ENCODE measurements around the gene NCAM1.

Gene NCAM1

DNA sequence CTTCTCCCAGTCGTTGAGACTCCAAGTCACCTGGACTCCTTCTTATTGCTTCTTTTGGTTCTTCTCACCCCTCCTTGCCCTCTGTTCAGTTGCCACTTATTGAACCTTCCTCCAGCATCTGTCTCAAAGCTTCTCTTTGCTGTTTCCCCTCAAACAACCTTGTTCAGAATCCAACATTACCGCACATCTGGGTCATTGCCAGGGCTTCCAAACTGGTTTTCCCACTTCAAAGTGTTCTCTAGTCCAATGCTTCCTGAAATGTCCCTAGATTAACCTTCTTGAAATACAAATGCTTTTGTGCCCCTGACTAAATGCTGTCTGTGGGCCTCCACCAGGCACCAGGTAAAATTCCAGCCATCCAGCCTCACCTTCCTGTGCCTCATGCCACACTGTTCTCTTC, 252.3 kb downstream of the NCAM1 start:
- peak; percentile 61 for DNase-seq

GRCh38 chr11:113222241-113222640, 261.0 kb downstream of the NCAM1 start:
- no peak for DNase-seq

GRCh38 chr11:113234888-113235287, 273.7 kb downstream of the NCAM1 start:
- no peak for DNase-seq

GRCh38 chr11:113237261-113237660, 276.0 kb downstream of the NCAM1 start:
- DNase-seq = no peak

GRCh38 chr11:113238721-113239120, 277.5 kb downstream of the NCAM1 start:
- no peak for DNase-seq

DNA sequence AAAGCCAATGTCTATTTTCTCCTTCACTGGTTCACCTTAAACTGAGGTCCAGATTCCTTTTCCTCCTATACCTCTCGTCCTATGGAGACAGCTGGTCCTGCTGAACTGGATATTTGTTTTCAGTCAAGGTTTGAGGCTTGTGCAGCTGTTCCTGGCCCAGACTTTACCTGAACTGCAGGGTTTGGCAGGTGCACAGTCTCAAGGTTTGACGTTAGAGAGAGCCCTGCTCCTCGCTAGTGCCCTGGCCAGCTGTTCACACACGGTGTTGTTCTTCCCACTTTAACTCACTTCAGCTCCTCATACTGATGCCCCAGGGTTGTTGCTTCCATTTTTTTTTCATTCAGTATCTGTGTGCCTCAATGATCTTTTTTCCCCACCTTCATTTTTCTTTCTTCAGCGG, 279.2 kb downstream of the NCAM1 start:
- DNase-seq = peak; percentile 85

DNA sequence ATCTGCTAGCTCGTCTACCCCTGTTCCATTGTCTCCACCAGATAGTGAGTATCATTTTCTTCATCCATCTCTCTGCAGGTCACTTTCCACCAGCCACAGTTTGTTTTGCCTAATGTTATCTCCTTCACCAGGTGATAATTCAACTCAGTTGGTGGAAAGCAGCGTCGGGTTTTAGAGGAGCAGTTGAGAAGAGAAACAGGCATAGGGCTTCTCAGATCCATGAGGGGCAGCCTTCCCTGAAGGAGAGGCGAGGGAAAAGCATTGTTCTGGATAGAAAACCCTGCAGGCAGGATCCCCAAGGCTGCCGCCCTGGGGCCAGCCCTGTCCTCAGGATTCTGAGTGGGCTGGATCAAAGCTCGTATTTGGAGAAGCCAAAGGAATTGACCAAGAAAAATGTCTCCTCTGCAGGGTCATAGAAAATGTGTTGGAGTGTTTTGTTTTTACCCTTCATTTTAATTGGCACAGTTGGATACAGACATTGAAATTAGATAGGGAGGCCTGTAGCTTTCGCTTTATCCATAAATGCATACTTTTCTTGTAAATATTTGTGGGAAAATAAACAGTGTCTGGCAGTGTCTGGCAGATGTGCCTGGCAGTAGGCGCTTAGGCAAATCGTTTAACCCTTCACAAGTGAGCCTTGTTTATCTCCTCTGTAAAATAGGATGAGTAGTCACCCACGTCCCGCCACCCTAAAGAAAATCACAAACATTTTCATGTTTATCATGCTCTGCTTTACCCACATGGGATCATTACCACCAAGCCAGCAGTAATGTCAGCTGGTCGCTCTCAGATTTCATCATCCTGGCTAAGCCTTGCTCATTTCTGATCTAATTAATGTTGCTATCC, 279.8 kb downstream of the NCAM1 start:
- peak; percentile 39 for DNase-seq

DNA sequence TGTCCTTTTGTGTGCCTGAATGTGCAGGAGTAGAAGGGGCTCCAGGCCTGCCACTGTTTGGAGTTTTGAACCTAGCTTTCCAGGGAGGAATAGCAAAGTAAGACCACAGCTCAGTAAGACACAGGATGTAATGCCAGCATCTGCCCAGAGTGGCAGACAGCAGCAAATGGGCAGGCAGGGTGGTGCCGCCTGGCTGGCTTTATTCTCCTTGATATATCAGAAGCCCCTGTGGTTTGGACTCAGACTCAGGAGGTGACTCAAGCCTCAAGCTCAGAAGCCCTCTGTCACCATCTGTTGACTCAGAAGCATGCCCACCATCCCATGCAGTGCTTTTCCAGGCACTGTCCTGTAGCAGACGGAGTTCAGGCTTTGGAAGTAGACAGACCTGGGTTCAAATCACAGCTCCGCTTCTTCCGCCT, 280.4 kb downstream of the NCAM1 start:
- no peak for DNase-seq

- DNase-seq = no peak
Measured at GRCh38 chr11:113242060-113242459, 280.8 kb downstream of the NCAM1 start.

DNA sequence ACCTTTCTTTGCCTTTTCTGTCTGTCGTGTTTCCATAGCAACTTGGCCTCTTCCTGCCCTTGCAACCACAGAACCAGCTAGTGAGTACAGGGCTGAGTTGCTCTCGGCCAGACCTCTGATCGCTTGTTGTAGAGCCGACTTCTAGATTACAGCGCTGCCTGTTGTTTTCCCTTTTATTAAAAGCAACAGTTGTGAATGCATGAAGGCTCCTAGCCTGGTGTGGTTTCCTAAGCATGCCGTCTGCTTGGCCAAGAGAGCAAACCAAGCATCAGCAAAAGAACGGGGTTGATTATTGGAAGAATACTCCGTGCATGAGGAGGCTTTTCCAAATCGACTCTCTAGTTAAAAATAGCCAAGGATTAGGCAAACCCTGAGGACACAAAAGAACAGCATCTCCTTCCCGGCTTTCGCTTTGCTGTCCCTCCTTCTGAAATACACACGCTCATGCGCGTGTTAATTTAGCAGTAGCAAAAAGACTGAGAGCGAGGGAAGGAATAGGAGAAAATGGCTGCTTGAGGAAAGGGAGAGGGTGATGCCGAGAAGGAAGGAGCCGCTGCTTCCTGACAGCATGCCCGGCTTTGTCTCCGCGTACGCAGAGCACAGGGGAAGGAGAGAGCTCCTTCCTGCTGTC, 281.7 kb downstream of the NCAM1 start:
- DNase-seq = peak; percentile 36

DNA sequence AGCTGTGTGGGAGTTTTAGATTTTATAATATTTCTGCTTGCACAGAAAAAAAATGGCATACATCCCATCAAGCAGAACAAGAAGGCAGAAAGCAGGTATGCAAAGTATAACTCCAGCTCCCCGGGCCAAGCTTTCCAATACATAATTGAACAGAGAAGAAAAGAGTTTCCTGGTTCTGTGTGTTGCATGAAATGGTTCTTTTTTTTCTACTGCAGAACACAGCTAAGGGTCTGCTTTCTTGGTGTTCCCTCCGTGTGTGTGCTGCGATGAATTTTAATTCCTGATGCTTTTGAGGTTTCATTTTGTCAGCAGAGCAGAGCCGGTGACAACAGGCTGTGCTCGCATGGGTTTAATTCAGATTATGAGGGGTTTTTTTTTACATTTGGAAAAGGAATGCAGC, 282.5 kb downstream of the NCAM1 start:
- DNase-seq = no peak

- no peak for DNase-seq
Measured at GRCh38 chr11:113245216-113245615, 284.0 kb downstream of the NCAM1 start.

DNA sequence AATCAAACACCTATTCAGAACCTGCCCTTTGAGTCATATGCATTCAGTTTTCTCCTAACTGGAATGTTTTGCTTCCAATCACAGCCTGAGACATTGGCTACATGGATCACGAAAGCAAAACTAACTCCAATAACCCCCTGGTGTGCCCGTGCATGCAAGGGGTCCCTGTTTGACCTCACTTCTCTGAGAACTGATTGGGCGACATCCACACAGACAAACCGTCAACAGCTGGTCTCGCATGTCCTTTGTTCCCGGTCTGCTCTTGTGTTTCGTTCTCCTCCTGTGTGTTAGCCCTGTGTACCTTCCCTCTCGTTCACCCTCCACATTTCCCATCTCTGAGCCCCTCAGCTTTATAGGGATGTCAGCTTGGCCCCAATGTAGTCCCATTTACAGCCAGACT, 286.0 kb downstream of the NCAM1 start:
- no peak for DNase-seq

DNA sequence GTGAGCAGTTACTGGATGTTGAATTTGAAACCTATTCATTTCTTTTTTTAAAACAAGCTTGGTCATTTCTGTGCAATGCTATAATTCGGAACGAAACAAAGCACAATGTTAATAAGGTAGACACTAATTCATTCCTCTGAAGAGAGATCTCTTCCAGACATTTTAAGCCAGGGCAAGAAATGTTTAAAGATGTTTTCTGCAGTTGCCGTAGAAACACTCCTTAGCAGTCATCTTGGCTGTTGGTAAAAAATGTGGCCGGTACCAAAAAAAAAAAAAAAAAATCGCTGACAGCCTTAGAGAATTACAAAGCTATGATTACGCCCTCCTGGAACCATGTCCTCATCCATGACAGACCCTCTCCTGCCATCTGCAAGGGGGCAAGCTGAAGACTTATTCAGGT, 286.7 kb downstream of the NCAM1 start:
- no peak for DNase-seq

DNA sequence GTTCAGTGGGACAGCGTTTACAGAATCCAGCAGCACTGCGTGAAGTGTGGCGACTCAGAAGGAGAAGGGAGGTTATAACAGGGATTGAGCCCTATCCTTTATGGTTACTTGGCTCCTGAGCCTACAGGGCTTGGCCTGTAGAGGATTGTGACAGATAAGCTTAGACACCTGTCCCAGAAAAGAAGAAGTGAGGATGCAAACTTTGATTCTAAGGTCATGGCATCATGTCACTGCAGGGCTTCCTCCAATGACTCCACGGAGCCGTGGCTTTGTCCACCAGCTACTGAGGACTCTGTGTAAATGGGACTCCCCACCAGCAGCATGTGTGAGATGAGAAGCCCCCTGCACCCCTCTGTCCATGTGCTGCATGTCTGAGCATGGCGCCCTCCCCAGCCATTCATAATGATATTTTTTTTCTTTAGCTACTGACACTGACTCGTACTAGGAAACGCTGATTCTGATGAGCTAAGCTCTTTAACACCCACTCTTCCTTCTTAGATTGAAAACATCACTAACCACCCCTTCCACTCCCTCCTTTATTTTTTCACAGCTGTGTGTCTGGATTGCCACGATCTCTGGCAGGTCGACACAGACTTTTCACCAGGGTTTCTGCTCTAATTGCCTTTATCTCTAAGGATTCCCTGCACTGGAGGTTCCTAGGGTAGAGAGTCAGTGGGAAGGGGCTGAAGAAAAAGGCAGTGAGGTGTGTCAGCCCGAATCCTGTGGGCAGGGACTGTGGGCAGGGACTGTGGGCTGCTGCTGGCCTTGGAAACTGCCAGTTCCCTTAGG, 287.7 kb downstream of the NCAM1 start:
- DNase-seq = no peak

GRCh38 chr11:113249491-113249763, 288.2 kb downstream of the NCAM1 start:
- DNase-seq = no peak

DNA sequence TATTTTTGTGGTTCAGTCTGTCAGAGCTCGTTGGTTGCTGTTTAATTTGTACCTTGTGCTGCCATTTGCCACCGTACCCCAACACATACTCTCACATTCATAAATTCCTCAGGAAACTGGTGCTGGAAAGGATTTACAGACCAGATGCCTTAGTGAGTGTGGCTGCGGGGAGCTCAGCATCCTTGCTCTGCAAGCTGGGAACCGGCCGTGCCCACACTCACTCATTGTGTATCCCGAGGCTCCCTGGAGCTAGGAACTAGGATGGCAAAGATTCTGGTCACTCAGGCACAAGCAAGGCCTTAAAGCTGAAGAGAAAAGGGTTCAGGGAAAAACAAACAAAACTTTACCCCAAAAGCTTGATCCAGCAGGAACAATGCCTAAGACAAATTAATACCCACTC, 288.6 kb downstream of the NCAM1 start:
- DNase-seq = no peak

DNA sequence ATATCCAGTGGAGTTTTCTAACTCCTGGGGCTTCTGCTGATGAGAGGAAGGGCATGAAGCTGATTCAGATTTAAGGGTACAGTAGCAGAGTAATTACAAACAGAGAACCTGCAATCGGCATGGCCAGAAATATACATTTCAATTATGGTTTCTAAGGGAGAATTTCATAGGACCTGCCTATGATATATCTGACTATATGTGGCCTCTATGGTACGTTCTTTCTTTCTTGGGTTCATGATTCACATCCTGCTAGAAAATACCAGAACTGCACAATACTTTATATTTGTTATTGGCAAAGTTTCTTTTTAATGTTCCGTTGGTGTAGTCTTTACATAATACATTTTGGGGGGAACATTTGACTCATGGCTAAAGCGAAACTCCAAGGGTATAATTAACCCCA, 290.1 kb downstream of the NCAM1 start:
- DNase-seq = no peak

DNA sequence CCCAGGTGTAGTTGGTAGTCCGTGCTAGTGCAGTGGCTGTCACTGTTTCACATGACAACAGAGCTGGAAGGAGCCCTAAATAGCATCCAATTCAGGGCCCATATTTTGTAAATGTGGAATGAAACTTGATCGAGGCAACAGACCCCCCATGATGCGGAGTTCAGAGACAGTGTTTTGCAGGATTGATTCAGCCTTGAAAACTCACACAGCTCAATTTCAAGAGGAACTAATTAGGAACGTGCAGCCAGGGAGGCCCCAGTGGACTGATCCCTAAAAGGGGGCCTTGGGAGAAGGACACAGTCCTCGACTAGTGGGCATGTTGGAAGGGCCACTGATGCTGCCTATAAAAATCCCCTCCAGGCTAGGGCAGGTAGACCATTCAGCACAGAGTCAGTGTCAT, 292.2 kb downstream of the NCAM1 start:
- DNase-seq = no peak

- no peak for DNase-seq
Measured at GRCh38 chr11:113255096-113255495, 293.9 kb downstream of the NCAM1 start.

DNA sequence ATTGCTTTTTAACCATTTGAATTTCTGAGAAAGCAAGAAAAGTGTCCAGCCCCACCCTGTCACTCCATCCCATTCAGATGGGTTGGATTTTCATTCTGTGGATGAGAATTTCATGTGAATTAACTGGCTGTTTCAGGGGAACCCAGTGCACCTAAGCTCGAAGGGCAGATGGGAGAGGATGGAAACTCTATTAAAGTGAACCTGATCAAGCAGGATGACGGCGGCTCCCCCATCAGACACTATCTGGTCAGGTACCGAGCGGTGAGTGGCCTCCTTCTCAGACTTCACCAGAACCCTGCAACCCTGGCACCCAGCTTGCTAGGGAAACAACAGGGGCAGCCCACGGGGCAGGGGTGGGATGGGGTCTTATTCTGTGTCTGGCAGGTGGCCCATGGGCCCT, 294.5 kb downstream of the NCAM1 start:
- no peak for DNase-seq

DNA sequence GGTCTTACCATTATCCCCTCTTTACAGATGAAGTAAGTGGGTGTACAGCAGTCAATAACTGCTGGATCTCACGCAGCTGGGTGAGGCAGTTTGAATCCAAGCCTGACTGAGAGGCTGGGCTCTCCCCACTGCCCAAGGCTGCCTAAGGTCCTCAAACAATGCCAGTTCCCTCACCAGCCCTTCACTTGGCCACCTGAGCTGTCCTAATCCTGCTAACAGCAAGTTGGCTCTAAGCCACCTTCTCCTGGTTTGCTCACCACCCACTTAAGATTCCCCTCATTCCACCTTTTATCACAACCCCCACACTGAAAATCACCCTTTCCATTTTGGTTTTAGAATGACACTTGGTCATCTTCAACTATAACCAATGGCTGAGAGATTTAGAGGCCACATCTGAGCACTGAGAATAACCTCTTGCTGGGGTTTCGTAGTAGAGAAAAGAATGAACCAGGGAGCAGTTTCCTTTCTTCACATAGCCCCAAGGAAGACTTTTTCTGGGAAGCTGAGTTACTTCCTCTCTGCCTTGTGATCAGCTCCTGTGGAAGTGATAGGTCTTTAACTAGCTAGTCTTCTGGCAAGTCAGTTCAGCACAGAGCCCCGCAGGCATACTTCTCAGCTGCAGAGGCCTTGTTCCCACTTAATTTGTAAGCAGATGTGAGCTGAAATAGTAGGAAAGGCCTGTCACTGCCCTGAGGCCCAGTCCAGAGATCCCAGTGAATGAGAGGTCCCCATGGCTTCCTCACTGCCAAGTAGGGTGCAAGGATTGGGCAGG, 295.4 kb downstream of the NCAM1 start:
- peak; percentile 65 for DNase-seq

- DNase-seq = no peak
Measured at GRCh38 chr11:113260096-113260425, 298.8 kb downstream of the NCAM1 start.
